HepG2 (cell line): ENCODE results near the gene LSMEM2. TPM values are rescaled to one million over a fixed set of nuclear protein-coding genes. Genes with fewer than 3 reads are reported as not detected.

Experiments
- BORCS8-MEF2B ChIP-seq: sonication (generic); formaldehyde crosslinking; IDR thresholded peaks from 2 replicates; pipeline ENCODE4 v1.8.0; 2022; ENCODE audit warnings: mild to moderate bottlenecking, missing genetic modification reagents
- BRF2 ChIP-seq: sonication (generic); formaldehyde crosslinking; IDR thresholded peaks from 2 replicates; pipeline ENCODE4 v1.8.1; 2022; ENCODE audit warnings: mild to moderate bottlenecking, missing genetic modification reagents
- CENPT ChIP-seq: sonication (generic); formaldehyde crosslinking; IDR thresholded peaks from 2 replicates; pipeline ENCODE4 v1.8.0; 2022; ENCODE audit warnings: low read depth, mild to moderate bottlenecking, moderate library complexity, missing genetic modification reagents
- CHD4 ChIP-seq: fragments of 200-600 bp; sonication (generic); IDR thresholded peaks from 2 replicates; pipeline ENCODE4 v1.7.0; 2017; ENCODE audit warnings: mild to moderate bottlenecking, low read length, borderline replicate concordance
- DZIP1 ChIP-seq: sonication (generic); formaldehyde crosslinking; IDR thresholded peaks from 2 replicates; pipeline ENCODE4 v1.5.0; 2020; ENCODE audit warnings: mild to moderate bottlenecking, missing genetic modification reagents
- HNRNPH1 ChIP-seq: fragments of 200-400 bp; formaldehyde crosslinking; optimal IDR thresholded peaks from 2 replicates; pipeline ENCODE3; 2017; ENCODE audit warnings: mild to moderate bottlenecking, low read depth, low read length
- MNT ChIP-seq: fragments of 450-650 bp; IDR thresholded peaks from 2 replicates; pipeline ENCODE4 v1.6.1; 2016
- NR3C1 ChIP-seq: sonication (generic); formaldehyde crosslinking; IDR thresholded peaks from 2 replicates; pipeline ENCODE4 v1.4.0; 2020; ENCODE audit warnings: missing genetic modification reagents
- TIGD3 ChIP-seq: sonication (generic); formaldehyde crosslinking; IDR thresholded peaks from 2 replicates; pipeline ENCODE4 v1.5.1; 2020; ENCODE audit warnings: mild to moderate bottlenecking, missing genetic modification reagents, borderline replicate concordance
- USF2 ChIP-seq, 2 experiments: sonication (generic) in 1 of 2; formaldehyde crosslinking in 1 of 2; IDR thresholded peaks; 2 replicates each; pipeline versions ENCODE4 v1.5.1 to v1.6.1; 2011 to 2020; ENCODE audit warnings: borderline replicate concordance in 1 of 2, low read depth in 1 of 2, low read length in 1 of 2, mild to moderate bottlenecking in 1 of 2, missing genetic modification reagents in 1 of 2, moderate library complexity in 1 of 2
- XBP1 ChIP-seq: sonication (generic); formaldehyde crosslinking; IDR thresholded peaks from 2 replicates; pipeline ENCODE4 v1.5.0; 2020; ENCODE audit warnings: missing genetic modification reagents
- YEATS4 ChIP-seq: sonication (generic); formaldehyde crosslinking; IDR thresholded peaks from 2 replicates; pipeline ENCODE4 v1.4.0; 2020; ENCODE audit warnings: missing genetic modification reagents, borderline replicate concordance
- ZC3H4 ChIP-seq: sonication (generic); formaldehyde crosslinking; IDR thresholded peaks from 2 replicates; pipeline ENCODE4 v1.4.0; 2020; ENCODE audit warnings: missing genetic modification reagents, borderline replicate concordance
- ZNF710 ChIP-seq: sonication (generic); formaldehyde crosslinking; IDR thresholded peaks from 2 replicates; pipeline ENCODE4 v1.5.0; 2020; ENCODE audit warnings: mild to moderate bottlenecking, missing genetic modification reagents, borderline replicate concordance
- ZNF740 ChIP-seq: sonication (generic); formaldehyde crosslinking; IDR thresholded peaks from 2 replicates; pipeline ENCODE4 v1.4.0; 2020; ENCODE audit warnings: missing genetic modification reagents
- ZSCAN22 ChIP-seq: sonication (generic); formaldehyde crosslinking; IDR thresholded peaks from 2 replicates; pipeline ENCODE4 v1.4.0; 2020; ENCODE audit warnings: mild to moderate bottlenecking, missing genetic modification reagents
- polyA plus RNA-seq, 8 experiments: library from polyadenylated mRNA; depleted of rRNA in 3 of 8; stranded (reverse) in 7 of 8; unstranded in 1 of 8; fragments of >200 nt; fragmentation: Illumina TruSeq in 4 of 8; extraction: Trizol in 4 of 8; gene quantifications; 2 replicates each; pipeline versions ENCODE4 v1.2.1 to v1.2.3, GENCODE V29; 2011 to 2016; ENCODE audit warnings: low read depth in 4 of 8, missing spikeins in 1 of 8, mixed read lengths in 1 of 8; ENCODE audit not compliant: insufficient read depth in 1 of 8
- total RNA-seq, 5 experiments: library from RNA; depleted of rRNA; stranded (reverse); fragments of >200 nt; fragmentation: Illumina TruSeq; extraction: Trizol; gene quantifications; 2 replicates each; pipeline ENCODE4 v1.2.3, GENCODE V29; 2016; ENCODE audit warnings: low read depth in 1 of 5

Gene LSMEM2
- total and polyA plus RNA-seq, 2 of the 13 experiments (the other 11 are each of a cell fraction or from before 2014, with no cell fraction given), result 0.07 to 0.41 TPM

GRCh38 chr3:50245831-50246516 lies 32.9 kb upstream of the LSMEM2 start (continued):
- no peak for TF ChIP-seq TIGD3 (CRISPR knock-in tag)
- no peak for TF ChIP-seq HNRNPH1
- TF ChIP-seq ZNF740, result peak; percentile 99
- TF ChIP-seq ZC3H4 (CRISPR knock-in tag), result no peak
- TF ChIP-seq YEATS4 (CRISPR knock-in tag), result peak; percentile 54; the same call in 1 of the 2 replicates
- TF ChIP-seq BORCS8-MEF2B, result no peak
- no peak for TF ChIP-seq CHD4
- no peak for TF ChIP-seq DZIP1 (CRISPR knock-in tag)
- no peak for TF ChIP-seq MNT
- no peak for TF ChIP-seq ZSCAN22 (CRISPR knock-in tag)
- no peak for TF ChIP-seq XBP1 (CRISPR knock-in tag)
- no peak for TF ChIP-seq NR3C1 (CRISPR knock-in tag)
- peak; percentile 80; the same call in 1 of the 2 replicates for TF ChIP-seq ZNF710 (CRISPR knock-in tag)
- TF ChIP-seq CENPT (CRISPR knock-in tag), result no peak
- no peak for TF ChIP-seq USF2 (IDR thresholded peaks at IDR 0.05; ENCODE audit: low read depth, low read length)
- TF ChIP-seq USF2 (CRISPR knock-in tag; IDR thresholded peaks at IDR 0.05; ENCODE audit: borderline replicate concordance), result no peak
- TF ChIP-seq BRF2 (CRISPR knock-in tag), result no peak
